RWPE2 (cell line): ENCODE data around the gene TRIM9.

Source experiments
- ATAC-seq: fragments of 200-7000 bp; cut with Tn5 transposase; 3 replicates; pipeline ENCODE4 v1.9.1; 2021; ENCODE audit warnings: low read depth
- DNase-seq: peaks from one replicate; pipeline ENCODE4 v3.0.0-alpha.2; 2020; ENCODE audit warnings: low spot score
- H3K27ac ChIP-seq: fragments of 450-650 bp; 2 replicates; pipeline ENCODE4 v1.5.1; 2017; ENCODE audit warnings: mild to moderate bottlenecking; ENCODE audit not compliant: poor library complexity, severe bottlenecking
- H3K27me3 ChIP-seq: fragments of 250-450 bp; sonication (Bioruptor Pico); 2 replicates; pipeline ENCODE4 v1.5.1; 2021; ENCODE audit warnings: mild to moderate bottlenecking, moderate library complexity; ENCODE audit not compliant: insufficient read depth, poor library complexity, severe bottlenecking
- H3K36me3 ChIP-seq: fragments of 250-450 bp; sonication (Bioruptor Pico); 2 replicates; pipeline ENCODE4 v1.5.1; 2020; ENCODE audit warnings: low read depth, mild to moderate bottlenecking, moderate library complexity
- H3K4me1 ChIP-seq: fragments of 250-450 bp; sonication (Bioruptor Pico); 2 replicates; pipeline ENCODE4 v1.5.1; 2021; ENCODE audit warnings: mild to moderate bottlenecking, moderate library complexity; ENCODE audit not compliant: insufficient read depth, poor library complexity, severe bottlenecking
- H3K4me3 ChIP-seq: fragments of 250-450 bp; sonication (Bioruptor Pico); 2 replicates; pipeline ENCODE4 v1.5.1; 2021; ENCODE audit warnings: mild to moderate bottlenecking, moderate library complexity; ENCODE audit not compliant: severe bottlenecking
- H3K9me3 ChIP-seq: fragments of 250-450 bp; sonication (Bioruptor Pico); 2 replicates; pipeline ENCODE4 v1.5.1; 2021; ENCODE audit warnings: mild to moderate bottlenecking, moderate library complexity; ENCODE audit not compliant: severe bottlenecking
- TF ChIP-seq, protein P1 (sequence below): fragments of 450-650 bp; IDR thresholded peaks from one replicate; pipeline ENCODE4 v1.5.1; 2017; ENCODE audit warnings: mild to moderate bottlenecking, moderate library complexity; ENCODE audit not compliant: poor library complexity, severe bottlenecking

TRIM9 gene

DNA sequence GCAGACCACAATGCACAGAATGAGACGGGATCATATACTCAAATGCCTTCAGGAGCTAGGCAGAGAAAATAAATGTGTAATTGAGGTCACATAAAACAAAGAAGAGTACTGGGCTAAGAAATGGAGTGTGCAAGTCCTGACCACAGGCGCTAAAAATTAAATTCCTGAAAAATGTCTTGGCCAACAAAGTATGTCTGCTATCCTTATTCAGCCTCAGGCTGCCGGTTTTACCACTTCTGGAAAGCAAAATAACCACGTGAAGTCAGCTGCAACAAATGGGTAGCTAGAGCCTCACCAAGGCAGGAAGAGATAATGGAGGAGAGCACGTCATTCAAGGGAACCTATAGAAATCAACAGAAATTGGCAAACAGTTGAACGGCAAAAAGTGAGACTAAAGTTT lies 153.8 kb downstream of the TRIM9 start:
- Histone ChIP-seq H3K36me3 (peaks cover 46% of the 10 kb centered on the region), H3K4me3 (no peak overlapping the region), H3K27ac (peak overlapping the region; percentile 1), H3K9me3 (no peaks in the 10 kb centered on the region), H3K27me3 (no peaks in the 10 kb centered on the region), H3K4me1 (peaks cover 37% of the 10 kb centered on the region)
- DNase-seq (no peak), ATAC-seq (no peak)
- TF ChIP-seq, protein P1, sequence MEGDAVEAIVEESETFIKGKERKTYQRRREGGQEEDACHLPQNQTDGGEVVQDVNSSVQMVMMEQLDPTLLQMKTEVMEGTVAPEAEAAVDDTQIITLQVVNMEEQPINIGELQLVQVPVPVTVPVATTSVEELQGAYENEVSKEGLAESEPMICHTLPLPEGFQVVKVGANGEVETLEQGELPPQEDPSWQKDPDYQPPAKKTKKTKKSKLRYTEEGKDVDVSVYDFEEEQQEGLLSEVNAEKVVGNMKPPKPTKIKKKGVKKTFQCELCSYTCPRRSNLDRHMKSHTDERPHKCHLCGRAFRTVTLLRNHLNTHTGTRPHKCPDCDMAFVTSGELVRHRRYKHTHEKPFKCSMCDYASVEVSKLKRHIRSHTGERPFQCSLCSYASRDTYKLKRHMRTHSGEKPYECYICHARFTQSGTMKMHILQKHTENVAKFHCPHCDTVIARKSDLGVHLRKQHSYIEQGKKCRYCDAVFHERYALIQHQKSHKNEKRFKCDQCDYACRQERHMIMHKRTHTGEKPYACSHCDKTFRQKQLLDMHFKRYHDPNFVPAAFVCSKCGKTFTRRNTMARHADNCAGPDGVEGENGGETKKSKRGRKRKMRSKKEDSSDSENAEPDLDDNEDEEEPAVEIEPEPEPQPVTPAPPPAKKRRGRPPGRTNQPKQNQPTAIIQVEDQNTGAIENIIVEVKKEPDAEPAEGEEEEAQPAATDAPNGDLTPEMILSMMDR, result no peak

DNA sequence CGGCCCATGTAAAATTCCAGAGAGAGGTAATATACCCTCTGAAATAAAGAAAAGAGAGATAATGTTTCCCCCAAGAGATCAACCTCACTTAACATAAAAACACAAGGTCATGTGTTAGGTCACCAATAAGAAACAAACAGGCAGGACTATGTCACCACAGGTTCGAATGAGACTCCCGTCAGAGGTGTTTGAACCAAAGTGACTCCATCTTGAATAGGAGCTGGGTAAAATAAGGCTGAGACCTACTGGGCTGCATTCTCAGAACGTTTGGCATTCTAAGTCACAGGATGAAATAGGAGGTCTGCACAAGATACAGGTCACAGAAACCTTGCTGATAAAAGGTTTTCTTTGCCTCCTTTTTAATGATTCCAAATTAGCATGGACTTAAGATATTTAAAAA lies 157.1 kb downstream of the TRIM9 start:
- H3K27ac ChIP-seq, result peak overlapping the region; percentile 84
- H3K9me3 ChIP-seq, result no peaks in the 10 kb centered on the region
- ATAC-seq (no peak), DNase-seq (no peak)
- H3K36me3 ChIP-seq, result peaks cover 79% of the 10 kb centered on the region
- peaks cover 41% of the 10 kb centered on the region for H3K4me1 ChIP-seq
- no peak overlapping the region for H3K4me3 ChIP-seq
- no peaks in the 10 kb centered on the region for H3K27me3 ChIP-seq
- TF ChIP-seq, protein P1, result no peak

DNA sequence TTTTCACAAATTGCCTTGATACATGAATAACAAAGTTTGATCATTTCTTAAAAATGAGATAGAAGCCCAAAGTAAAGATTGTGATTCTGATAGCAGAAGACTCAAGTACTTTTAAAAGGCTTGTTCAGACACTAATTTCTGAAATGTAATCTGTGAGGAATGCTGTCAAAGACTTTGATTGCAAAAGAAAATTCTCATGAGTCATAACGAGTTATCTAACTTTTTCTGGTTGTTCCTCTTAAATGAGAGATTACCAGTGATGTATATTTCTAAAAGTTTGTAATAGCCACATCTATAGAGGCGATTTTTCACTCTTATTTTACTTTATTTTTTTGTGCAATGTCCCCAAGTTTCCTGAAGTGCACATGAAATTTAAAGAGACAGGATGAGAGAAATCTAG lies 157.6 kb downstream of the TRIM9 start:
- Histone ChIP-seq H3K27ac (peak overlapping the region; percentile 84), H3K9me3 (no peaks in the 10 kb centered on the region), H3K27me3 (no peaks in the 10 kb centered on the region), H3K4me3 (no peak overlapping the region), H3K36me3 (peaks cover 79% of the 10 kb centered on the region), H3K4me1 (peaks cover 41% of the 10 kb centered on the region)
- DNase-seq (no peak), ATAC-seq (peak; percentile 76)
- TF ChIP-seq, protein P1, result no peak

DNA sequence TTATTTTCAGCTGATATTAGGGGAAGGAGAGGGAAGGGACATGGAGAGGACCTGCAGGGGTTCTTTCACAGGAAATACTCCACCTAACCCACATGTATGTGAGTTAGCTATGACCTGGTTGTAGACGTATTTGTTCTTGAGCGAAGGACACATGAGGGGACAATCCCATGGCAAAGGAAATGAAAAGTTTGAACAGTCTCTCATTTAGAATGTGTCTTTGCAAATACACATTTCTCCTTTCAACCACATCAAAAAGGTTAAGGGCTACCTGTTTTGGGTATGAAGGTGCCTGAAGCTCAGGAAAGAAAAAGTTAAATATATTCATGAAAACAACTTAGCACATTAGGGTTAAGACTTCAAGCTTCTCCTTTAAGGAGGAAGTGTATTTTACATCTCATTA lies 158.0 kb downstream of the TRIM9 start:
- ATAC-seq (peak; percentile 13), DNase-seq (no peak)
- no peaks in the 10 kb centered on the region for H3K9me3 ChIP-seq
- H3K36me3 ChIP-seq, result peaks cover 79% of the 10 kb centered on the region
- peak overlapping the region; percentile 84 for H3K27ac ChIP-seq
- H3K27me3 ChIP-seq, result no peaks in the 10 kb centered on the region
- H3K4me1 ChIP-seq, result peaks cover 41% of the 10 kb centered on the region
- TF ChIP-seq, protein P1, result no peak
- no peak overlapping the region for H3K4me3 ChIP-seq

DNA sequence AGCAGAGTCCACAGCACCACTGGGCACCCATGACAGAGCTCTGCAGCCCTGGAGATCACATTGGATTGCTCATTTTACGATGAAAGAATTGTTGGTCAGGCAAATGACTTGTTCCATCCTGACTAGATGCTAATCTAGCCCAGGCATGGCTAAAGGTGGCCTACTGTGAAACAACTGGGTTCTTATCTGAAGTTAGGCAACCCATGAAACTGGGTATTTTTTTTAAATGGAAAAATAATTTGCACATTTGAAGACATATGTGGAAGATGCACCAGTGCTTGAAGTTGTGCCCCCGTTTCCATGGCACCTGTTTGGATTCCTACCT lies 158.9 kb downstream of the TRIM9 start:
- Histone ChIP-seq H3K36me3 (peaks cover 79% of the 10 kb centered on the region), H3K4me1 (peaks cover 41% of the 10 kb centered on the region), H3K9me3 (no peaks in the 10 kb centered on the region), H3K27me3 (no peaks in the 10 kb centered on the region), H3K27ac (peak overlapping the region; percentile 84), H3K4me3 (no peak overlapping the region)
- TF ChIP-seq, protein P1, result no peak
- no peak for ATAC-seq
- DNase-seq, result no peak
